Measurements from ENCODE around the gene S100A3.

The S100A3 gene

GRCh38 chr1:153534925-153535241 lies 14.2 kb downstream of the S100A3 start:
- DNase-seq (ENCODE audit: low spot score), result no peak

GRCh38 chr1:153534226-153534924 lies 14.7 kb downstream of the S100A3 start:
- DNase-seq (ENCODE audit: low spot score), result no peak

More at GRCh38 chr1:153534925-153535241, 14.2 kb downstream of the S100A3 start:
- TF ChIP-seq, protein P1, sequence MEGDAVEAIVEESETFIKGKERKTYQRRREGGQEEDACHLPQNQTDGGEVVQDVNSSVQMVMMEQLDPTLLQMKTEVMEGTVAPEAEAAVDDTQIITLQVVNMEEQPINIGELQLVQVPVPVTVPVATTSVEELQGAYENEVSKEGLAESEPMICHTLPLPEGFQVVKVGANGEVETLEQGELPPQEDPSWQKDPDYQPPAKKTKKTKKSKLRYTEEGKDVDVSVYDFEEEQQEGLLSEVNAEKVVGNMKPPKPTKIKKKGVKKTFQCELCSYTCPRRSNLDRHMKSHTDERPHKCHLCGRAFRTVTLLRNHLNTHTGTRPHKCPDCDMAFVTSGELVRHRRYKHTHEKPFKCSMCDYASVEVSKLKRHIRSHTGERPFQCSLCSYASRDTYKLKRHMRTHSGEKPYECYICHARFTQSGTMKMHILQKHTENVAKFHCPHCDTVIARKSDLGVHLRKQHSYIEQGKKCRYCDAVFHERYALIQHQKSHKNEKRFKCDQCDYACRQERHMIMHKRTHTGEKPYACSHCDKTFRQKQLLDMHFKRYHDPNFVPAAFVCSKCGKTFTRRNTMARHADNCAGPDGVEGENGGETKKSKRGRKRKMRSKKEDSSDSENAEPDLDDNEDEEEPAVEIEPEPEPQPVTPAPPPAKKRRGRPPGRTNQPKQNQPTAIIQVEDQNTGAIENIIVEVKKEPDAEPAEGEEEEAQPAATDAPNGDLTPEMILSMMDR (IDR thresholded peaks at IDR 0.05; ENCODE audit: extremely low read depth, missing control alignments), result no peak

GRCh38 chr1:153533689-153534201 lies 15.3 kb downstream of the S100A3 start:
- DNase-seq (ENCODE audit: low spot score), result no peak
- TF ChIP-seq, protein P1 (IDR thresholded peaks at IDR 0.05; ENCODE audit: extremely low read depth, missing control alignments), result no peak

More at GRCh38 chr1:153534226-153534924, 14.7 kb downstream of the S100A3 start:
- TF ChIP-seq, protein P1 (IDR thresholded peaks at IDR 0.05; ENCODE audit: extremely low read depth, missing control alignments), result no peak

DNA sequence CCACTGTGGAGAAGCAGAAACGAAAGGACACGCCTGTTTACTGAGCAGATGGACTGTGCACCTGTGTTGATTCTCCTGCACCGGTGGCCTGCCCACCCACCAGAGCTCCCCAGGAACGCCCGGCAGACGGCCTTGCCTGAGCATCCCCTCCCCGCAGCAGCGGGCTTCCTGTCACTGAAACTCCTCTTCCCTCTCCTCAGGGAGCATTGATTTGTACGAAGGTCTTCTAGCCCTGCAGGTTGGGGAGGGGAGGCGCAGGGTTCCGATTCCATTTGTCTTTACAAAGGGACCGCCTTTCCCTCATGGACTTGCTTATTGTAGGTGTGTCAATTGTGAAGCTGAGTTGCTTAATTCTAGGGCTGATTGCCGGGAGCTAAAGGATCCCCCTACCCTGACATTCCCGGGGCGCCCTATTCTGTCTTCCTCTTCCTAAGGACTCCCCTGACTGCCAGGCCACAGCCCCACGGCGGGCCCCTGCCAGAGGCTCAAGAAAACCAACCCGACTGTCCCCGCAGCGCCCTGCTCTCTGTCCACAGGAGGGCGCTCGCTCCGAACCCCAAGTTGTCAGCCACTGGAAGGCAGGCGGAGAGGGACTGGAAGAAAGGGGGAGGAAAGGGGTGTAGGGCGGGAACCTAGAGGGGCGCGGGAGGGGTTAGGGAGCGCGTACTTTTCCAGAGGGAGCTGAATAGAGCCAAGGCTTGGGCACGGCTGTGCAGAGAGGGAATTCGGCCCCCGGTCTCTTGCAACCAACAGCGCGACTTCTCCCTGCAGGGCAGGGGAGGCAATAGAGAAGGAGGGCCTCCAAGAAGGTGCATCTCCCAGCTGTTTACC lies 16.1 kb downstream of the S100A3 start:
- peak; percentile 81 for DNase-seq (ENCODE audit: low spot score)
- TF ChIP-seq, protein P1 (IDR thresholded peaks at IDR 0.05; ENCODE audit: extremely low read depth, missing control alignments), result peak; percentile 80

- DNase-seq (ENCODE audit: low spot score), result no peak
- TF ChIP-seq, protein P1 (IDR thresholded peaks at IDR 0.05; ENCODE audit: extremely low read depth, missing control alignments), result no peak
Measured at GRCh38 chr1:153532181-153532580, 16.9 kb downstream of the S100A3 start.

GRCh38 chr1:153531638-153532037 lies 17.4 kb downstream of the S100A3 start:
- DNase-seq (ENCODE audit: low spot score), result no peak
- TF ChIP-seq, protein P1 (IDR thresholded peaks at IDR 0.05; ENCODE audit: extremely low read depth, missing control alignments), result no peak

DNA sequence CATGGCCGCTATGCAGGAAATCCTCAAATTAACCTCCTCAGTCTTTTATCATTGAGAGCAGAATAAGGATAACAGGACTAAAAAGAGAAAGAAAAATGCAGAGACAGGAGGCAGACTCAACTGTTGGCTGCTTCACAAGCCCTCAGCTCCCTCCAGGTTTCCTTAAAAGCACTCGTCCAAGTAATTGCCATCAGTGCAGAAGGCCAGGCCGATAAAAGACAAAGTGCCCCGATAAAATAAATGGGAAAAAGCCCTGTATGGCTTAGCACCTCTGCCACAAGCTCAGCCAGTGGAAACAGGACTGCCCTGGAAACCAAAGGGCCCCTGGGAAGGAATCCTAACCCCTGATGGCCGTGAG lies 21.4 kb downstream of the S100A3 start:
- no peak for DNase-seq (ENCODE audit: low spot score)
- TF ChIP-seq, protein P1 (IDR thresholded peaks at IDR 0.05; ENCODE audit: extremely low read depth, missing control alignments), result no peak
